DOHH2 (cell line): ENCODE data around the gene DDX55.

ENCODE experiments used
- EZH2phosphoT487 ChIP-seq: fragments of 200-600 bp; sonication (generic); IDR thresholded peaks from 2 replicates; pipeline ENCODE4 v1.6.1; 2017; ENCODE audit warnings: borderline replicate concordance, mild to moderate bottlenecking, antibody characterized with exemption, low read length, moderate library complexity, mixed read lengths
- TF ChIP-seq, protein P1 (sequence below): fragments of 200-600 bp; sonication (generic); IDR thresholded peaks from one replicate; pipeline ENCODE4 v1.5.1; 2014; ENCODE audit warnings: antibody characterized with exemption, mild to moderate bottlenecking, low read depth, low read length; ENCODE audit not compliant: poor library complexity, severe bottlenecking

DNA sequence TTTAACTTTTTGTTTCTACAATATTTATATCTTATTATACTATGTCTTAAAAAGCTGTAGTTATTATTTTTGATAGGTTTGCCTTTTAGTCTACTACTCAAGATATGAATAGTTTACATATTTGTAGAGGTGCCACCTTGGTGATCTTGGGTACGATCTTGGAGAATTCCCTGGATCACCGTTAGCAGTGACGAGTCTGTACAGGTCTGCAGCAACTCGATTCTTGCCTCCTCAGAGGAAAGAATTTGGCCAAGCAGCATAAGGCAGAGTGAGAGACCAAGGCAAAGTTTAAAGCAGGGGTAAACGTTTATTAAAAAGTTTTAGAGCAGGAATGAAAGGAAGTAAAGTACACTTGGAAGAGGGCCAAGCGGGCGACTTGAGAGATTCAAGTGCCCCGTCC, 65.9 kb downstream of the DDX55 start:
- TF ChIP-seq, protein P1, sequence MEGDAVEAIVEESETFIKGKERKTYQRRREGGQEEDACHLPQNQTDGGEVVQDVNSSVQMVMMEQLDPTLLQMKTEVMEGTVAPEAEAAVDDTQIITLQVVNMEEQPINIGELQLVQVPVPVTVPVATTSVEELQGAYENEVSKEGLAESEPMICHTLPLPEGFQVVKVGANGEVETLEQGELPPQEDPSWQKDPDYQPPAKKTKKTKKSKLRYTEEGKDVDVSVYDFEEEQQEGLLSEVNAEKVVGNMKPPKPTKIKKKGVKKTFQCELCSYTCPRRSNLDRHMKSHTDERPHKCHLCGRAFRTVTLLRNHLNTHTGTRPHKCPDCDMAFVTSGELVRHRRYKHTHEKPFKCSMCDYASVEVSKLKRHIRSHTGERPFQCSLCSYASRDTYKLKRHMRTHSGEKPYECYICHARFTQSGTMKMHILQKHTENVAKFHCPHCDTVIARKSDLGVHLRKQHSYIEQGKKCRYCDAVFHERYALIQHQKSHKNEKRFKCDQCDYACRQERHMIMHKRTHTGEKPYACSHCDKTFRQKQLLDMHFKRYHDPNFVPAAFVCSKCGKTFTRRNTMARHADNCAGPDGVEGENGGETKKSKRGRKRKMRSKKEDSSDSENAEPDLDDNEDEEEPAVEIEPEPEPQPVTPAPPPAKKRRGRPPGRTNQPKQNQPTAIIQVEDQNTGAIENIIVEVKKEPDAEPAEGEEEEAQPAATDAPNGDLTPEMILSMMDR: no peak
- TF ChIP-seq EZH2phosphoT487: no peak
